AG09319 (cell line): ENCODE results near the gene CAPZA2.
A peak's percentile ranks its signal among the peaks of the same experiment; 100 is the strongest.

Source experiments
- DNase-seq: peaks from one replicate; pipeline ENCODE4 v3.0.0-alpha.2; 2010; ENCODE audit warnings: low read depth; ENCODE audit errors: extremely low read depth
- TF ChIP-seq, protein P1 (sequence below): IDR thresholded peaks from 2 replicates; pipeline ENCODE4 v1.5.1; 2011; ENCODE audit warnings: low read depth, mild to moderate bottlenecking, inconsistent platforms, low read length, moderate library complexity

Gene CAPZA2

DNA sequence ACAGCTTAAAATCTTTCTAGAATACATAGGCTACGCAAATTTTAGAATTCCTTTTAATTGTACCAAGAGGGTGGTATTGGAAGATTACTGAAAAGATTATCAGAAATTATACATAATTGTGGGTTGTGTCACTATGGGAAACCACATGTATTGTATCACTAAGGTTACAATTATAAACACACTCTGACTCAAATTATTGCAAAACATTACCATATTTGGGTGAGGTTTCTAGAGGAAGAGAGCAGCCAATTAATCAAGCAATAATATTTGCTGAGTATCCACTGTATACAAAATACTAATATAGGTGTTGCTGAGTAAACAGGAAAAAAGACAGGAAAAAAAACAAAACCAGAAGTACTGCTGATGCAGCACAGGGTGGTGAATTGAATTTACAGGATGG is 3.1 kb upstream of the CAPZA2 start:
- peak; percentile 44 for DNase-seq
- TF ChIP-seq, protein P1, sequence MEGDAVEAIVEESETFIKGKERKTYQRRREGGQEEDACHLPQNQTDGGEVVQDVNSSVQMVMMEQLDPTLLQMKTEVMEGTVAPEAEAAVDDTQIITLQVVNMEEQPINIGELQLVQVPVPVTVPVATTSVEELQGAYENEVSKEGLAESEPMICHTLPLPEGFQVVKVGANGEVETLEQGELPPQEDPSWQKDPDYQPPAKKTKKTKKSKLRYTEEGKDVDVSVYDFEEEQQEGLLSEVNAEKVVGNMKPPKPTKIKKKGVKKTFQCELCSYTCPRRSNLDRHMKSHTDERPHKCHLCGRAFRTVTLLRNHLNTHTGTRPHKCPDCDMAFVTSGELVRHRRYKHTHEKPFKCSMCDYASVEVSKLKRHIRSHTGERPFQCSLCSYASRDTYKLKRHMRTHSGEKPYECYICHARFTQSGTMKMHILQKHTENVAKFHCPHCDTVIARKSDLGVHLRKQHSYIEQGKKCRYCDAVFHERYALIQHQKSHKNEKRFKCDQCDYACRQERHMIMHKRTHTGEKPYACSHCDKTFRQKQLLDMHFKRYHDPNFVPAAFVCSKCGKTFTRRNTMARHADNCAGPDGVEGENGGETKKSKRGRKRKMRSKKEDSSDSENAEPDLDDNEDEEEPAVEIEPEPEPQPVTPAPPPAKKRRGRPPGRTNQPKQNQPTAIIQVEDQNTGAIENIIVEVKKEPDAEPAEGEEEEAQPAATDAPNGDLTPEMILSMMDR = no peak

DNA sequence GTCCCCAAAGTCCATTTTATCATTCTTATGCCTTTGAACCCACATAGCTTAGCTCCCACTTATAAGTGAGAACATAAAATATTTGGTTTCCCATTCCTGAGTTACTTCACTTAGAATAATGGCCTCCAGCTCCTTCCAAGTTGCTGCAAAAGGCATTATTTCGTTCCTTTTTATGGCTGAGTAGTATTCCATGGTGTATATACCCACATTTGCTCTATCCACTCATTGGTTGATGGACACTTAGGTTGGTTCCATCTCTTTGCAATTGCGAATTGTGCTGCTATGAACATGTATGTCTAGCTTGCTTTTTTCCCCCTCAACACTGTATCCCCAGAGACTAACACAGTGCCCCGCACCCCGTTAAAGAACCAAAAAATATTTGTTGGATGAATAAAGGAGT is 670 bp upstream of the CAPZA2 start:
- DNase-seq = no peak
- TF ChIP-seq, protein P1 = no peak

DNA sequence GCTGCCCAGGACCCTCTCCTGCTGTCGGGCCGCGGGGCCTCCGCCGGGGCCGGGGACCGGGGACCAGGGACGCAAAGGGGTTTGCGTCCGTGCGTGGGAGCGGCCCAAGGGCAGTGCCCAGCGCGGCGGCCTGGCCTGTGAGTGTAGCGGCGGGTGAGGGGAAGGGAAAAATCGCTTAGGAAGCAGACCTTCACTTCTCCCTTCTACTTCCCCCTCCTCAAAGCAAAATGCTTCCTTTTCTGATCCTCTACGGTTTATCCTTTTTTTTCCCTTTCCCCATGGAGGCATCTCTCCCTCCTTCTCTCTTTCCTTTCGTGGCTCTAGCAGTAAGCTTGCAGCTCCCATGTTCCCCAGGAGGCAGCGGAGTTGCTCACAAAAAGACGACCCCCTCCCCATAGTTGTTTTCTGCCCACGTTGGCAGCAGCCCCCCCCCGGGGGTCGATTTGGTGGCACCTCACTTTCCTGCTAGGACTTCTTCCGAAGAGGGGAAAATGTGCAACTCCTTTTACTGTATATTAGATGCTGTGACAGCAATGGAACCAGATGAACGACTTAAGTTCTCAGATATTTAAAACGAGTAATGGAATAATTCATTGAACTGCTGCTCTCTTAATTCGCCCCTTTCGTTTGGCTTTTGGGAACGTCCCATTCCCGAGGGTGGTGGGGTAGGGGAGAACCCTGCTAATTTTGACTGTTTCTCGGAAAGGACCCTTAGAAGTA is 724 bp downstream of the CAPZA2 start:
- DNase-seq = no peak
- TF ChIP-seq, protein P1 = peak; percentile 4

DNA sequence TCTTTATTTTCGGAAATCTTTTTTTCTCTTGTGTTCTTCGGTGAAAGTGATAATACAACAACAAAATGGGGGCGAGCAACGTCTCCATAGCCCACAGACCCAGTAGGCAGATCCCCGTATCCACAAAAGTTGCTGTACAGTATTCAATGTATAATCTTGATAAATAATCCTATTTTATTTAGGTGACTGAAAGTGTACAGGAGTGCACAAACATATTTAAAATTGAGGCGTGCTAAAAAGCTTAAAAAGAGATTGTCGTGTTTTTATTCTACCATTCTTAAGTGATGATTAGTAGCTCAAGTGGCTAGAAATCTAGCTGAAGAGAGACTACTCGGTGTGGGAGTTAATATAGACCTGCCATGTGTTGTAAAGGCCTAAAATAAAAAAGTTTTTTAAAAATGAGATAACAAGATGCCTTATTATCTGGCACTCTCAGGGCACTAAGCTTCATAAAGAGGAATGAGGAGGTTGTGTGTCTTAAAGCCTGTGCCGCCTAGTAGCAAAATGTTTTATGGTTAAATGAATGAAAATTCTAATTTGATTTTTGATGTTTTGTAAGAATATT is 1.6 kb downstream of the CAPZA2 start:
- TF ChIP-seq, protein P1 = no peak
- DNase-seq = no peak

DNA sequence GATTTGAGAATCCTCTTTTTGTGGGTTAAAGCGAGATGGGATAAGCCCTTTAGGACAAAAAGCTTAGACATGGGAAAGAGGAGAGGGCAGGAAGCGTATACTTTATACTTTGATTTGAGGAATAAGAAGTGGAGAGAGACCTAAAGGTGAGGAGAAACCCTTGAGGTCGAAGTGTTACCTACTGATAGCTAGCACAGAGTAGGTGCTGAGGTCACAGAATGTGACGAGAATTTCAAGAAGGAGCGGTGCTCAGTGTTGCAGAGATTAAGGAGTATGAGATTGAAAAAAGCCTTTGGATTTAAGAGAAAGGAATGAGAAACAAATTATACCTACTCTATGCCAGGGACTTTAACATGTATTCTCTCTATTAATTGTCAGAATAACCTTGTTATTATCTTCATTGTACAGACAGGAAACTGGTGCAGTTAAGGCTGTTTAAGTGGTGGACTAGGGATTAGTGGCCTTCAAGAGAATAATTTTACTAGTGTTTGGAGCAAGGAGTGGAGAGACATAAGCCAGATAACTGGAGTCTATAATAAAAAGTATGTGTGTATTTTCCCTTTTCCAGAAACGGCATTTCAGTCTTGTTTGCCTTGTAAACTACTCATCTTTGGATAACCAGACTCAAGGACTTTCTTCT is 8.8 kb downstream of the CAPZA2 start:
- TF ChIP-seq, protein P1 = no peak
- no peak for DNase-seq

DNA sequence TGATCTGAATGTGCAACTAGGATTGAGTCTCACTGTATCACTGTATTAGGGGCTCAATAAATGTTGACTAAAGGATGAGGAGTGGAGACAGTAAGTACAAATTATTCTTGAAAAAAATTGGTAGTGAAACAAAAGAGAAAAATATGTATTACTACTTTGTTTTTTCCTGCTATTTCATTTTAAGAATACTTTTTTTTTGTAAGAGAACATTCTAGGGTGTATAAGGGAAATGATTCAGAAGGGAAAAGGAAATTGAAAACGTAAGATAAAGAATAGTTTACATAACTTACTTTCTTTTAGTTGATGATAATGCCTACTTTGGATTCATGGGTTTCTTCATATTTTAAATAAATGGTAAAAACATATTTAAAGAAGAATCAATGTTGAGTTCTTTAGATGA is 9.6 kb downstream of the CAPZA2 start:
- TF ChIP-seq, protein P1 = no peak
- no peak for DNase-seq

DNA sequence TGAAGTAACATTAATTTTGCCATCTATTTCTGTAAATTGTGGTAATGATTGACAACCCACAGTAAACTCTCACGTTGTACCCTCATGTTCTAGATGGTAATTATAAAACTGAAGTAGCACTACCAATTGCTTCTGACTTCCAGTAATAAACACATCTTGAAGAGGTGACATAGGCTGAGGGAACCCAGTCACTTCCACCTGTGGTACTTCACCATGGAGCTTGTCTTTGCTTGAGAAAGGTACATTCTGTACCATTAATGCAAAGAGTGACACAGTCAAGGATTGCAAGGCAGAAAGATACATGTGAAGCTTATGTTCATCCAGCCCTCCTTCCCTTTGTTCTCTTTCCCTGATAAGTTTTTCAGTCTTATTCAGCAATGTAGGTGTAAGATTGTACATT is 11.2 kb downstream of the CAPZA2 start:
- TF ChIP-seq, protein P1 = no peak
- DNase-seq = no peak
